Endothelial cell of umbilical vein (primary cell): ENCODE data around the gene RFESD.

Source experiments
- EZH2 ChIP-seq: IDR thresholded peaks from 2 replicates; pipeline ENCODE4 v1.6.1; 2012; ENCODE audit warnings: borderline replicate concordance, low read depth, mild to moderate bottlenecking, moderate library complexity, low read length, inconsistent platforms; ENCODE audit not compliant: severe bottlenecking
- TF ChIP-seq, protein P1 (sequence below), 2 donors: IDR thresholded peaks; 1 replicate in 1 of 2; 2 replicates in 1 of 2; pipeline ENCODE4 v1.5.1; 2011; ENCODE audit warnings: low read length in 2 of 2, mild to moderate bottlenecking in 2 of 2, moderate library complexity in 2 of 2, control low read depth in 1 of 2, inconsistent platforms in 1 of 2, low read depth in 1 of 2; ENCODE audit not compliant: insufficient read depth in 1 of 2; ENCODE audit errors: extremely low read depth in 1 of 2

- TF ChIP-seq, protein P1, sequence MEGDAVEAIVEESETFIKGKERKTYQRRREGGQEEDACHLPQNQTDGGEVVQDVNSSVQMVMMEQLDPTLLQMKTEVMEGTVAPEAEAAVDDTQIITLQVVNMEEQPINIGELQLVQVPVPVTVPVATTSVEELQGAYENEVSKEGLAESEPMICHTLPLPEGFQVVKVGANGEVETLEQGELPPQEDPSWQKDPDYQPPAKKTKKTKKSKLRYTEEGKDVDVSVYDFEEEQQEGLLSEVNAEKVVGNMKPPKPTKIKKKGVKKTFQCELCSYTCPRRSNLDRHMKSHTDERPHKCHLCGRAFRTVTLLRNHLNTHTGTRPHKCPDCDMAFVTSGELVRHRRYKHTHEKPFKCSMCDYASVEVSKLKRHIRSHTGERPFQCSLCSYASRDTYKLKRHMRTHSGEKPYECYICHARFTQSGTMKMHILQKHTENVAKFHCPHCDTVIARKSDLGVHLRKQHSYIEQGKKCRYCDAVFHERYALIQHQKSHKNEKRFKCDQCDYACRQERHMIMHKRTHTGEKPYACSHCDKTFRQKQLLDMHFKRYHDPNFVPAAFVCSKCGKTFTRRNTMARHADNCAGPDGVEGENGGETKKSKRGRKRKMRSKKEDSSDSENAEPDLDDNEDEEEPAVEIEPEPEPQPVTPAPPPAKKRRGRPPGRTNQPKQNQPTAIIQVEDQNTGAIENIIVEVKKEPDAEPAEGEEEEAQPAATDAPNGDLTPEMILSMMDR (IDR thresholded peaks at IDR 0.05; ENCODE audit: extremely low read depth in 1 of 2, insufficient read depth in 1 of 2, low read depth in 1 of 2, low read length in 2 of 2) = no peak
- no peak for TF ChIP-seq EZH2
Observed at GRCh38 chr5:95599252-95599651, 47.3 kb upstream of the RFESD start.
